ENCODE data around the gene SLC12A6. TPM values are rescaled to one million over a fixed set of nuclear protein-coding genes. Genes with fewer than 3 reads are reported as not detected.

SLC12A6 gene
- total and polyA plus RNA-seq, 2 of the 13 experiments (the other 11 are each of a cell fraction or from before 2014, with no cell fraction given), result 15.2 to 30.1 TPM

GRCh38 chr15:34347951-34348638 is 10.5 kb upstream of the SLC12A6 start:
- no peak overlapping the region for H3K4me3 ChIP-seq (replicated peaks in 1 of 3; ENCODE audit: insufficient read depth in 1 of 3, low read depth in 2 of 3, low read length in 3 of 3)
- H3K4me2 ChIP-seq (ENCODE audit: low read depth, low read length), result no peak overlapping the region
- FAIRE-seq (no peak), ATAC-seq (no peak), DNase-seq (ENCODE audit: low spot score) (no peak)
- intact Hi-C loops (cut with micrococcal nuclease; ENCODE audit: unreplicated experiment), result loop anchor here (10.0 kb wide), 1 partner anchor 243 kb away; the partner anchor contains the start of genes EMC7 and PGBD4
- 51% methylated on average over 10 of the region's 13 CpGs for whole genome bisulfite sequencing (ENCODE audit: low lambda C conversion rate)
- no TSS peak for BruUV-seq (replicated peaks)
- H3K27me3 ChIP-seq (ENCODE audit: control insufficient read depth in 1 of 2, insufficient read depth in 2 of 2, low read length in 2 of 2), result peaks cover 2 to 14% of the 10 kb centered on the region in 2 experiments; a peak in 4 of 5 replicates
- in situ Hi-C loops (cut with HindIII; ENCODE audit: extremely low pct_ligation_motif_present, low pct_unique_long_range_greater_than_20kb), result no loop called here
- no peaks in the 10 kb centered on the region for H3K9me3 ChIP-seq (ENCODE audit: low read length)
- H4K20me1 ChIP-seq (ENCODE audit: insufficient read depth, low read length), result no peaks in the 10 kb centered on the region
- CTCF ChIA-PET (ENCODE audit: low intra/inter-chr PET ratio, low total read pairs), result no interaction called here
- no peak overlapping the region for H3K9ac ChIP-seq (ENCODE audit: insufficient read depth, low read depth, low read length)
- no peak overlapping the region for H2AFZ ChIP-seq (ENCODE audit: low read length)
- no peaks in the 10 kb centered on the region for H3K36me3 ChIP-seq (replicated peaks in 1 of 2; ENCODE audit: control insufficient read depth in 1 of 2, insufficient read depth in 2 of 2, low read length in 2 of 2)
- no peaks in the 10 kb centered on the region for H3K79me2 ChIP-seq (ENCODE audit: insufficient read depth, low read length)
- no peaks in the 10 kb centered on the region for H3K4me1 ChIP-seq (ENCODE audit: insufficient read depth, low read length)
- POLR2A ChIA-PET, result no interaction called here
- H3K27ac ChIP-seq (ENCODE audit: extremely low read length, insufficient read depth, low read length), result no peak overlapping the region
- TF ChIP-seq ZBTB38 (CRISPR knock-in tag; IDR thresholded peaks at IDR 0.05), result no peak
- no peak for TF ChIP-seq NR2F1 (CRISPR knock-in tag; IDR thresholded peaks at IDR 0.05)
- TF ChIP-seq IRX3 (CRISPR knock-in tag; IDR thresholded peaks at IDR 0.05; ENCODE audit: borderline replicate concordance, low read depth), result no peak
- no peak for TF ChIP-seq ZNF280D (CRISPR knock-in tag; IDR thresholded peaks at IDR 0.05)
- no peak for TF ChIP-seq TBL1XR1 (IDR thresholded peaks at IDR 0.05; ENCODE audit: borderline replicate concordance, low read length, partially characterized antibody)
- TF ChIP-seq MAFG (CRISPR knock-in tag; IDR thresholded peaks at IDR 0.05), result no peak
- no peak for TF ChIP-seq ZFP90 (CRISPR knock-in tag; IDR thresholded peaks at IDR 0.05; ENCODE audit: borderline replicate concordance)
- no peak for TF ChIP-seq TP53 (CRISPR knock-in tag; conservative IDR thresholded peaks at IDR 0.05)
- TF ChIP-seq GZF1 (CRISPR knock-in tag; IDR thresholded peaks at IDR 0.05), result no peak
- TF ChIP-seq ZBTB43 (CRISPR knock-in tag; conservative IDR thresholded peaks at IDR 0.05), result no peak
- no peak for TF ChIP-seq RERE (CRISPR knock-in tag; IDR thresholded peaks at IDR 0.05; ENCODE audit: low read depth)
- no peak for TF ChIP-seq ZNF326 (CRISPR knock-in tag; IDR thresholded peaks at IDR 0.05; ENCODE audit: borderline replicate concordance)
- TF ChIP-seq NFATC3 (CRISPR knock-in tag; IDR thresholded peaks at IDR 0.05), result no peak
- no peak for TF ChIP-seq SCMH1 (CRISPR knock-in tag; IDR thresholded peaks at IDR 0.05; ENCODE audit: borderline replicate concordance)

Data from HepG2 (cell line).